Measurements from ENCODE around the gene GNB1L. TPM values are rescaled to one million over a fixed set of nuclear protein-coding genes. Genes with fewer than 3 reads are reported as not detected.

The GNB1L gene
- total RNA-seq, 1 donor from 2014 or later: 13.8 TPM

DNA sequence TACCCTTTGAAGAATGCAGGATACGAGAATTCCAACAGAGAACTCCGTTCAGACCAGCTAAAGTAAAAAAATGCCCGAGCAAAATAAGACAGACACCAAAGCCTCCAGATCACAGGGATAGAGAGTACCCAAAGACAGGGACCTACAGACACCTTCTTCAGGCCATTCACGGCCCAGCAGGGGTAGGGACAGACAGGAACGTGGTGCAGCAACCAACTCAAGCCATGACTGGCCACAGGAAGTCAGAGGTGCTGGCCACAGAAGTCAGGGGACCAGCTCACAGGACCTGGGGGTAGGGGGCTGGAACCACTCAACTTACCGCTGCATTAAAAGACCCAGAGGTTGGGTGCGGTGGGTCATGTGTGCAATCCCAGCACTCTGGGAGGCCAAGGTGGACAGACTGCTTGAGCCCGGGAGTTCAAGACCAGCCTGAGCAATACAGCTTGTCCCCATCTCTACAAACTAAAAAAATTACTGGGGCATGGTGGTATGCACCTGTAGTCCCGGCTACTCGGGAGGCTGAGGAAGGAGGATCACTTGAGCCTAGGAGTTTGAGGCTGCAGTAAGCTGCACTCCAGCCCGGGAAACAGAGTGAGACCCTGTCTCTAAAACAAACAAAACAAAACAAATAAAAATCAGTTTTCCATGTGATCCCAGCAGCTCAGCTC is 47.0 kb upstream of the GNB1L start:
- no peak overlapping the region for H3K27ac Mint-ChIP-seq (ENCODE audit: unreplicated experiment)

DNA sequence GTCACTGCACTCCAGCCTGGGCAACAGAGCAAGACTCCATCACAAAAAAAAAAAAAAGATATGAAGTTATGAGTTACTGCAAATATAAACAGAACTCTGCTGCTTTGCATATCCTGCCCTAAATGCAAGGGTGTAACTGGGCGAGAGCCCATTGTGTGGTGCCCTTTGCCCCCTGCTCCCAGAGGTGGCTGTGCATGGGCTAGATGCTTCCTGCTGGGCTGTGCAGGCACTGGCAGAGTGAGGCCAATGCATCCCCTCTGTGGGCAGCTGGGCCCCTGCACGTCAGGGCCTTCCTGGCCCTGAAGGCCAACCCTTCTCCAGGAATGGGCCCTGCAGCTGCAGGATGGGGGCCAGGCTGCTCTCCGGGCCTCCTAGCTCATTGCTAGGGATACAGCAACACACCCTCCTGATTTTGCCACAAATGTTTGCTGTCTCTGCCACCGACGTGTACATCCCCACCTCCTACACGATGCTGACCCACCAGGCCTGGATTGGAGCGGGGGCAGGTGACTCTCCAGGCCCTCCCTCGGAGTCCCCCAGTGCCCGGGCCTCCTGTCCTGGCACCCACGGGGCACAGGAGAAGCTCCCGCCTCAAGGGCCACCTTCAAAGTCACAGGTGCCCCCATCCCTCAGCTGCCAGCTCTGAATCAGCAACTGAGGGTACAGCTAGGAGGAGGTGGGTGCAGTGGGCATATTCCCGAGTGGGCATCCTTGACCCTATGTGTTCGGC is 46.2 kb upstream of the GNB1L start:
- H3K4me3 Mint-ChIP-seq: no peak overlapping the region
- TF ChIP-seq, protein P1, sequence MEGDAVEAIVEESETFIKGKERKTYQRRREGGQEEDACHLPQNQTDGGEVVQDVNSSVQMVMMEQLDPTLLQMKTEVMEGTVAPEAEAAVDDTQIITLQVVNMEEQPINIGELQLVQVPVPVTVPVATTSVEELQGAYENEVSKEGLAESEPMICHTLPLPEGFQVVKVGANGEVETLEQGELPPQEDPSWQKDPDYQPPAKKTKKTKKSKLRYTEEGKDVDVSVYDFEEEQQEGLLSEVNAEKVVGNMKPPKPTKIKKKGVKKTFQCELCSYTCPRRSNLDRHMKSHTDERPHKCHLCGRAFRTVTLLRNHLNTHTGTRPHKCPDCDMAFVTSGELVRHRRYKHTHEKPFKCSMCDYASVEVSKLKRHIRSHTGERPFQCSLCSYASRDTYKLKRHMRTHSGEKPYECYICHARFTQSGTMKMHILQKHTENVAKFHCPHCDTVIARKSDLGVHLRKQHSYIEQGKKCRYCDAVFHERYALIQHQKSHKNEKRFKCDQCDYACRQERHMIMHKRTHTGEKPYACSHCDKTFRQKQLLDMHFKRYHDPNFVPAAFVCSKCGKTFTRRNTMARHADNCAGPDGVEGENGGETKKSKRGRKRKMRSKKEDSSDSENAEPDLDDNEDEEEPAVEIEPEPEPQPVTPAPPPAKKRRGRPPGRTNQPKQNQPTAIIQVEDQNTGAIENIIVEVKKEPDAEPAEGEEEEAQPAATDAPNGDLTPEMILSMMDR (conservative IDR thresholded peaks at IDR 0.05): no peak
- no peak for DNase-seq (ENCODE audit: low read depth, low spot score)
- H3K36me3 Mint-ChIP-seq (ENCODE audit: low read depth): no peaks in the 10 kb centered on the region
- H3K4me1 Mint-ChIP-seq: peaks cover 7% of the 10 kb centered on the region
- no peak overlapping the region for H3K27ac Mint-ChIP-seq (ENCODE audit: unreplicated experiment)
- H3K27me3 Mint-ChIP-seq (ENCODE audit: low read depth): no peaks in the 10 kb centered on the region
- H3K9me3 Mint-ChIP-seq: no peaks in the 10 kb centered on the region

More for the DNA sequence above, 47.0 kb upstream of the GNB1L start:
- DNase-seq (ENCODE audit: low read depth, low spot score): no peak
- no peaks in the 10 kb centered on the region for H3K36me3 Mint-ChIP-seq (ENCODE audit: low read depth)
- H3K4me3 Mint-ChIP-seq: no peak overlapping the region
- TF ChIP-seq, protein P1 (conservative IDR thresholded peaks at IDR 0.05): no peak
- H3K4me1 Mint-ChIP-seq: peaks cover 7% of the 10 kb centered on the region
- no peaks in the 10 kb centered on the region for H3K9me3 Mint-ChIP-seq
- no peaks in the 10 kb centered on the region for H3K27me3 Mint-ChIP-seq (ENCODE audit: low read depth)

DNA sequence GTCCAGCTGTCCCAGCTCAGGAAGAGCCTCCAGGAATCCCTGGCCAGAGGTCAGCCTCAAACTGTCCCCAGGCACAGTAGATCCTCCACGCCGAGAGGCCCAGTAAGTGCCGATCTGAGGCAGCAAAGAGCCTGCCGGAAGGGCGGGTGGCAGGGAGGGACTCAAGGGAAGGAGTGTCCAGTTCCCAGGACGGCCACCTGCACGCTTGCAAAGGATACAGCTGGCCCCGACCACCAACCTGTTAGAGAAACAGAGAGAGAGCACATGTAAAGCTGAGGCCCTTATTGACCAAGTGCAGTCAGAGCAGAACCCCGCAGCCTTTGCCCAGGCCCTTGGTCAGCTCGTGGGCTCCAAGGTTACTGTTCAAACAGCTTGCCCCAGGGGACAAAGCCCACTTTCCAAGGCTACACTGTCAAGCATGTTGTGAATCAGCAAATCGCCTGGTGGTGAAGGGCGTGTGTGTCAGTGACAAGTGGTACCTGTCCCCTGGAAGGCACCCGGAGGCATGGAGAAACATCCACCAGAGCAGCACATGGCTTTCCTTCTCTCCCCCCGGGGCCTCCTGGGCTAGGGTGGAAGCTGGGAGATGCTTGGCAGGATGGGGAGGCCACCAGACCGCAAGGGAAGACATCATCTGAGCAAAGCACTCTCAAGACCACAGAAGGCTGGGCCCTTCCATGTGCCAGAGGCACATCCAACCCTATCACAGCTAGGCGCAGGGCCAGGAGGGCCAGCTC is 44.3 kb upstream of the GNB1L start:
- H3K27me3 Mint-ChIP-seq (ENCODE audit: low read depth): no peaks in the 10 kb centered on the region
- H3K4me1 Mint-ChIP-seq: peaks cover 7% of the 10 kb centered on the region
- no peaks in the 10 kb centered on the region for H3K9me3 Mint-ChIP-seq
- H3K36me3 Mint-ChIP-seq (ENCODE audit: low read depth): no peaks in the 10 kb centered on the region
- TF ChIP-seq, protein P1 (conservative IDR thresholded peaks at IDR 0.05): no peak
- DNase-seq (ENCODE audit: low read depth, low spot score): no peak
- H3K27ac Mint-ChIP-seq (ENCODE audit: unreplicated experiment): no peak overlapping the region
- no peak overlapping the region for H3K4me3 Mint-ChIP-seq

DNA sequence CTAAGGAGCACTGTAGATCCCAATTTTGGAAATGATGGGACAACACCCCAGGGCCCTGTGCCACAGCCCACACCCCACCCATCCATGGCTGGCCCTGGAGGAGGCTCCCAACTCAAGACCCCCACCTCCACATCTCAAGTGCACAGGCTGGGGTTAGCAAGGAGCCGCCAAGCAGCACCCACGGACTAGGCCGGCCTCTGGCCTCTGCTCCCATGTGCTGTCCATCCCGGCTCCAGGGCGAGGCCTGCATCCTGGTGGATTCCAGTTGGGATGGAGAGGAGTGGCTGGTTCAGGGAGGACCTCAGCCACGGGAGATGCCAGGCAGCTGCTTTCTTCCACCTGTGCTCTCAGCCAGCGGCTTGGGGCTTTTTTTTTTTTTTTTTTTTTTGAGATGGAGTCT is 43.5 kb upstream of the GNB1L start:
- no peak for DNase-seq (ENCODE audit: low read depth, low spot score)
- H3K27me3 Mint-ChIP-seq (ENCODE audit: low read depth): no peaks in the 10 kb centered on the region
- H3K4me1 Mint-ChIP-seq: peaks cover 7% of the 10 kb centered on the region
- no peak overlapping the region for H3K27ac Mint-ChIP-seq (ENCODE audit: unreplicated experiment)
- no peaks in the 10 kb centered on the region for H3K36me3 Mint-ChIP-seq (ENCODE audit: low read depth)
- no peak overlapping the region for H3K4me3 Mint-ChIP-seq
- TF ChIP-seq, protein P1 (conservative IDR thresholded peaks at IDR 0.05): no peak
- H3K9me3 Mint-ChIP-seq: no peaks in the 10 kb centered on the region

DNA sequence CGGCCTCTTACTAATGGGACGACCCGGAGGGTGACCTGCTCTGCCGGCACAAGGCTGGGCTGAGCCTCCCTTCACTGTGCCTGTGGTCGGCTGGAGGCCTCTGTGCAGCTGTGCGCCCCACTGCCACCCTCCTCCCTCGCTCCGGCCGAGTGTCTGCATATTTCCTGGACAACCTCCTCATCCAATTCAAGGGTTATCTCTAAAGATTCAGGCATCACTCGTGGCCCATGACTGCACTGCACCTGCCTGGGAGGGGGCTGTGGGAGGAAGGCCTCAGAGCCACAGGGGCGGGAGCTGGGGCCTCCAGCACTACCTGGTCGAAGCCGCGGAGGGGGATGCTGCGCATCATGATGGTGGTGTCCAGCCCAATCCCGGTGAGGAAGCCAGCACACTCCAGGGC is 43.1 kb upstream of the GNB1L start:
- TF ChIP-seq, protein P1 (conservative IDR thresholded peaks at IDR 0.05): no peak
- peaks cover 11% of the 10 kb centered on the region for H3K4me1 Mint-ChIP-seq
- no peak for DNase-seq (ENCODE audit: low read depth, low spot score)
- H3K9me3 Mint-ChIP-seq: no peaks in the 10 kb centered on the region
- no peak overlapping the region for H3K27ac Mint-ChIP-seq (ENCODE audit: unreplicated experiment)
- H3K4me3 Mint-ChIP-seq: no peak overlapping the region
- no peaks in the 10 kb centered on the region for H3K36me3 Mint-ChIP-seq (ENCODE audit: low read depth)
- H3K27me3 Mint-ChIP-seq (ENCODE audit: low read depth): no peaks in the 10 kb centered on the region

All from neural crest cell (in vitro differentiated cells).